Muscle of arm (tissue), 12 donors: ENCODE data around the gene NAGLU. TPM values are rescaled to one million over a fixed set of nuclear protein-coding genes. Genes with fewer than 3 reads are reported as not detected.

Source experiments
- DNase-seq: peaks from one replicate; pipeline ENCODE4 v3.0.0-alpha.2; 2013
- polyA plus RNA-seq, 12 donors: library from polyadenylated mRNA; unstranded; fragments of 120-200 nt; gene quantifications; one replicate each; pipeline ENCODE4 v1.2.1, GENCODE V29; 2013; ENCODE audit not compliant: insufficient read length in 12 of 12

Gene NAGLU
- polyA plus RNA-seq, 12 donors: 15.6 to 25.8 (median 17.9) TPM; not detected in 1

DNA sequence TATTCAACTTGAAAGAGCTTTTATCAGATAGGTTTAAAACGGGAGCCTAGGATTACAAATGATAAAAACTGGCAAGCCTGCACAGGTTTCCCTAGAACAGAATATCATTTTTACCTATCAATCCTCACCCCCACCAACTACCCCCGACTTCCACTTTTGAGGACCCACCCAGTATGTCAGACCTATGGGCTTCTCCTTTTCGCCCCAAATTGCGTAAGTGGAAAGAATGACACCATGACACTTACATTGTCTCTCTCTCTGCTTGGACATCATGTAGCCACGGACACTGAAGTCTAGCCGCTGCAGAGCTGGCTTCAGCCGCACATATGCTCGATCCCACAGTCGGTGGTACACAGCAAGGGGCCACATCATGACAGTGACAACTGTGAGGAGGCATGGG, 48.8 kb downstream of the NAGLU start:
- DNase-seq: no peak

DNA sequence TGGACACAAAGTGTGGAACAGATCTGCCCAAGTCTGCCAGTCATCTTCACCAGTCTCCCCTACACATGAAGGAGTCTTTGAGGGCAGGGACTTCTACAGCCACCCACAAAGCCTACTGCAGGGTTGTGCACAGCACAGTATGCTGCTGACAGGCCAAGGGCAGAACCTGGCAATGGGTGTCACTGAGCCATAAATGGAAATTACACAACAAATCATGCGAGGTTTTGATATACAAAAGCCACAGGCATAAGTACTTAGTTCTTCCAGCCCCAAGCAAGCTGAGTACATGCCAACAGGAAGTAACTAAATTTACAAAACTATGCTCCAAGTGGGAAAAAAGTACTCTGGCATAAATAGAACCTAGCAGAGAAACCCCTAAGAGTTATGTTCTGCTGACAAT, 49.3 kb downstream of the NAGLU start:
- no peak for DNase-seq

DNA sequence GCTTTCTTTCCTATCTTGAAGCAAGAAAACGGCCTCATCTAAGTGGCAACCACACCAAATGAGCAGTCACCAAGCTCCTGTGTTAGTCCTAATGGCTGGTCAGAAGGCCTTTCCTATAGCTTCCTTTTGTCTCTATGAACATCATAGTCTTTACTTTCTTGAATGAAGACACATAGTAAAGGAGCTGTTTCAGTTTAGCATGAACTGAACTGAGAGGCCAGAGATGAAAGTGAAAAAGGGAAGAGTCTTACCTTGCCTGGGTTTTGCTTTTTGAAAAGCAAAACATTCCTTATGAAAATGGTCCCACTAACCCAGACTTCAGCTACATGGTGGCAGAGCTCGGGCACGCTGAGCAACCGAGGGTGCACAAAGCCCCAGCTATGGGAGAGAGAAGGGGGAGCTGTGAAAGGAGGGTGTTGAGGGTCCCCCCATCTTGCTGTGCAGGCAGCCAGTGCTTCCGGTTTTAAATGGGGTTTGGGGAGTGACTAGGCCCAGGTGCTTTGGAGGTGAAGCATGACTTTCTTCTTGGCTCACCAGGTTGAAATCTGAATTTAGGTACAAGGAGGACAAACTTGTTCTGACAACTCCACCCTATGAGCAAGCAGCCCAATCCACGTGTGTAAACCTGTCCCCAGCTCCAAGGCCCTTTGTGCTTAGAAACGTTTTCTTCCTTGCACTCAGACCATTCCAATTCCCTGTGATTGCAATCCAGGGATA, 50.6 kb downstream of the NAGLU start:
- DNase-seq: no peak

DNA sequence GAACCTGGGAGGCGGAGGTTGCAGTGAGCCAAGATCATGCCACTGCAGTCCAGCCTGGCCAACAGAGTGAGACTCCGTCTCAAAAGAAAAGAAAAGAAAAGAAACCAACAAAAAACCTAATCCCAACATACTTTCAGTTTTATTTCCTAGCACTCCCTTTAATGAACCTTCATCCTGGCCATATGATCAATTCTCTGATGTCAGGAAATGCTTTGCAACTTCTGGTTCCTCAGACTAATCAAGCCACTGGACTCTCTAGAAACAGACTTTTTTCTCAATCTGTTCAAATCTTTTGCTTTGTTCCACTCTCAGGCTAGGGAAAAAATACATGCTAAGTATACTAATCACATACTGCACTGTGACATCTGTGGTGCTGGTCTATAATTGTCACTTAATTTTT, 54.8 kb downstream of the NAGLU start:
- DNase-seq: no peak

DNA sequence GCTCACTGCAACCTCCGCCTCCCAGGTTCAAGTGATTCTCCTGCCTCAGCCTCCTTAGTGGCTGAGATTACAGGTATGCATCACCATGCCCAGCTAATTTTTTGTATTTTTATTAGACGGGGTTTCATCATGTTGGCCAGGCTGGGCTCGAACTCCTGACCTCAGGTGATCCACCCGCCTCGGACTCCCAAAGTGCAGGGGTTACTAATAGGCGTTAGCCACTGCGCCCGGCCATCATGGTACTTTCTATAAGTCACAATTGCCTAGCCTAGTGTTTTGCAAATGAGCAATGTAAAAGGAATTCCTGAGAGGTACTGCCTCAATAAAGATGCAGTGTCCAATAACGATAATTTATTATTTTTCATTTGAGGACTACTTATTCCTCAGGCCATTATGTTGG, 55.4 kb downstream of the NAGLU start:
- no peak for DNase-seq

Other genes with a start within 250 kb of the NAGLU start
- gene STAT5A, start 247.7 kb upstream of the NAGLU start, polyA plus RNA-seq: 10 to 100 TPM in 11 of 12 donors, not detected in 1; 11.9 to 19.6 (median 15.3) TPM
- 100 to 1,000 TPM in 1 of 12 donors, 10 to 100 TPM in 11; 43.5 to 608 (median 52.9) TPM for gene STAT3, start 147.8 kb upstream of the NAGLU start, polyA plus RNA-seq
- 100 to 1,000 TPM; 209 to 442 (median 249) TPM for gene CAVIN1, start 113.0 kb upstream of the NAGLU start, polyA plus RNA-seq
- gene ATP6V0A1, start 77.4 kb upstream of the NAGLU start, polyA plus RNA-seq: 10 to 100 TPM in 11 of 12 donors, not detected in 1; 17.3 to 85.3 (median 24.2) TPM
- 1 to 10 TPM in 11 of 12 donors, not detected in 1; 1.6 to 5.2 (median 2.3) TPM for gene HSD17B1, start 16.7 kb downstream of the NAGLU start, polyA plus RNA-seq
- gene COASY, start 25.9 kb downstream of the NAGLU start, polyA plus RNA-seq: 10 to 100 TPM in 11 of 12 donors, not detected in 1; 22.0 to 55.4 (median 26.0) TPM
- gene MLX, start 30.9 kb downstream of the NAGLU start, polyA plus RNA-seq: 10 to 100 TPM in 11 of 12 donors, not detected in 1; 33.2 to 42.8 (median 37.5) TPM
- 10 to 100 TPM in 6 of 12 donors, 1 to 10 TPM in 4, not detected in 2; 8.1 to 19.7 (median 10.6) TPM for gene PSMC3IP, start 41.5 kb downstream of the NAGLU start, polyA plus RNA-seq
- 10 to 100 TPM in 11 of 12 donors, not detected in 1; 26.3 to 40.9 (median 36.8) TPM for gene RETREG3, start 73.1 kb downstream of the NAGLU start, polyA plus RNA-seq
- 10 to 100 TPM in 11 of 12 donors, not detected in 1; 27.3 to 38.3 (median 33.6) TPM for gene TUBG1, start 73.4 kb downstream of the NAGLU start, polyA plus RNA-seq
- gene TUBG2, start 123.0 kb downstream of the NAGLU start, polyA plus RNA-seq: 10 to 100 TPM in 11 of 12 donors, not detected in 1; 10.1 to 27.6 (median 12.1) TPM
- gene PLEKHH3, start 140.8 kb downstream of the NAGLU start, polyA plus RNA-seq: 10 to 100 TPM in 11 of 12 donors, not detected in 1; 21.0 to 70.2 (median 33.4) TPM
- 1 to 10 TPM in 6 of 12 donors, under 1 TPM in 4, not detected in 2; 0.78 to 2.7 (median 1.2) TPM for gene CCR10, start 145.6 kb downstream of the NAGLU start, polyA plus RNA-seq
- gene CNTNAP1, start 146.3 kb downstream of the NAGLU start, polyA plus RNA-seq: 10 to 100 TPM in 8 of 12 donors, 1 to 10 TPM in 3, not detected in 1; 8.3 to 22.3 (median 11.4) TPM
- gene EZH1, start 208.8 kb downstream of the NAGLU start, polyA plus RNA-seq: 10 to 100 TPM in 11 of 12 donors, not detected in 1; 15.0 to 33.7 (median 22.3) TPM
- 100 to 1,000 TPM in 1 of 12 donors, 10 to 100 TPM in 10, not detected in 1; 60.4 to 120 (median 69.4) TPM for gene RAMP2, start 225.0 kb downstream of the NAGLU start, polyA plus RNA-seq
- 10 to 100 TPM in 11 of 12 donors, not detected in 1; 25.0 to 46.1 (median 30.6) TPM for gene VPS25, start 237.2 kb downstream of the NAGLU start, polyA plus RNA-seq
- 1 to 10 TPM in 2 of 12 donors, under 1 TPM in 8, not detected in 2; 0.32 to 3.3 (median 0.67) TPM for gene WNK4, start 244.4 kb downstream of the NAGLU start, polyA plus RNA-seq